ENCODE data around the gene POLD1. TPM values are rescaled to one million over a fixed set of nuclear protein-coding genes. Genes with fewer than 3 reads are reported as not detected.

The POLD1 gene
- total RNA-seq, 4 donors from 2014 or later = 14.0 to 18.8 (median 17.6) TPM

DNA sequence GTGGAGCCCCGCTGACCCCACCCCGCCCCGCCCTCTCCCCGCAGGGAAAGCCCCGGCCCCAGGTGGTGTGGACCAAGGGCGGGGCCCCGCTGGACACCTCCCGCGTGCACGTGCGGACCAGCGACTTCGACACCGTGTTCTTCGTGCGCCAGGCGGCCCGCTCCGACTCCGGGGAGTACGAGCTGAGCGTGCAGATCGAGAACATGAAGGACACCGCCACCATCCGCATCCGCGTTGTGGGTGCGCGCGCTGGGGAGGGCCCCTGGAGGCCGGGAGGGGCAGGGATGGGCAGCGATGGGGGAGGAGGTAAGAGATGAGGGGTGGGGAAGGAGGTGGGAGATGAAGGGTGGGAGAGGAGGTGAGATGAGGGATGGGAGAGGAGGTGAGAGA lies 74.9 kb downstream of the POLD1 start:
- 45% methylated on average over 2 of the region's 32 CpGs; no CpG with 5 or more reads in 1 of the 2 donors for WGBS, 2 donors
- Histone ChIP-seq H3K27me3 (peaks cover 0 to 71% (median 5%) of the 10 kb centered on the region in 4 donors), H3K4me1 (no peaks in the 10 kb centered on the region), H3K4me3 (no peak overlapping the region), H3K9me3 (no peaks in the 10 kb centered on the region), H3K36me3 (no peaks in the 10 kb centered on the region), H3K27ac (no peak overlapping the region)
- DNase-seq = no peak
- intact Hi-C loops (cut with DNase I) = no loop called here
- no peak for TF ChIP-seq POLR2A (IDR thresholded peaks at IDR 0.05)
- TF ChIP-seq, protein P1, sequence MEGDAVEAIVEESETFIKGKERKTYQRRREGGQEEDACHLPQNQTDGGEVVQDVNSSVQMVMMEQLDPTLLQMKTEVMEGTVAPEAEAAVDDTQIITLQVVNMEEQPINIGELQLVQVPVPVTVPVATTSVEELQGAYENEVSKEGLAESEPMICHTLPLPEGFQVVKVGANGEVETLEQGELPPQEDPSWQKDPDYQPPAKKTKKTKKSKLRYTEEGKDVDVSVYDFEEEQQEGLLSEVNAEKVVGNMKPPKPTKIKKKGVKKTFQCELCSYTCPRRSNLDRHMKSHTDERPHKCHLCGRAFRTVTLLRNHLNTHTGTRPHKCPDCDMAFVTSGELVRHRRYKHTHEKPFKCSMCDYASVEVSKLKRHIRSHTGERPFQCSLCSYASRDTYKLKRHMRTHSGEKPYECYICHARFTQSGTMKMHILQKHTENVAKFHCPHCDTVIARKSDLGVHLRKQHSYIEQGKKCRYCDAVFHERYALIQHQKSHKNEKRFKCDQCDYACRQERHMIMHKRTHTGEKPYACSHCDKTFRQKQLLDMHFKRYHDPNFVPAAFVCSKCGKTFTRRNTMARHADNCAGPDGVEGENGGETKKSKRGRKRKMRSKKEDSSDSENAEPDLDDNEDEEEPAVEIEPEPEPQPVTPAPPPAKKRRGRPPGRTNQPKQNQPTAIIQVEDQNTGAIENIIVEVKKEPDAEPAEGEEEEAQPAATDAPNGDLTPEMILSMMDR (IDR thresholded peaks at IDR 0.05) = no peak

DNA sequence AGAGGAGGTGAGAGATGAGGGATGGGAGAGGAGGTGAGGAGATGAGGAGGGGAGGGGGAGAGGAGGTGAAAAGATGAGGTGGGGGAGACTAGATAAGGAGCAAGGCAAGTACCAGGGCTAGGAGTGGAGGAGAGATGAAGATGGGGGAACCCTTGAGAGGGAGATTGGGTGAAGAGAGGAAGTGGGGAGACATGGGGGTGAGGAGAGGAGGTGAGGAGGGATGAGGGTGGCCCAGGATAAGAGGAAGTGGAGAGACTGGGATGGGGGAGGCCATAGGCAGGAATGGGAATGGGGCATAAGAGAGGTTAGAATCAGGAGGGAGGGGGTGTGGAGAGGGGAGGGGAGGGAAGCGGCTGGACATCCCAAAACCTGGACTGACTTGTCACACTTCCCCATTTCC lies 75.5 kb downstream of the POLD1 start:
- Histone ChIP-seq H3K4me3 (no peak overlapping the region), H3K9me3 (no peaks in the 10 kb centered on the region), H3K36me3 (no peaks in the 10 kb centered on the region), H3K4me1 (no peaks in the 10 kb centered on the region), H3K27me3 (peaks cover 0 to 76% (median 5%) of the 10 kb centered on the region in 4 donors), H3K27ac (no peak overlapping the region)
- no peak for DNase-seq
- 47 to 50% methylated on average over 1 of the region's 1 CpG for WGBS, 2 donors
- TF ChIP-seq POLR2A (IDR thresholded peaks at IDR 0.05) = no peak
- TF ChIP-seq, protein P1 (IDR thresholded peaks at IDR 0.05) = no peak
- intact Hi-C loops (cut with DNase I) = loop anchor here (5.0 kb wide), 1 partner anchor 92 kb away; the partner anchor contains the start of gene NAPSA

DNA sequence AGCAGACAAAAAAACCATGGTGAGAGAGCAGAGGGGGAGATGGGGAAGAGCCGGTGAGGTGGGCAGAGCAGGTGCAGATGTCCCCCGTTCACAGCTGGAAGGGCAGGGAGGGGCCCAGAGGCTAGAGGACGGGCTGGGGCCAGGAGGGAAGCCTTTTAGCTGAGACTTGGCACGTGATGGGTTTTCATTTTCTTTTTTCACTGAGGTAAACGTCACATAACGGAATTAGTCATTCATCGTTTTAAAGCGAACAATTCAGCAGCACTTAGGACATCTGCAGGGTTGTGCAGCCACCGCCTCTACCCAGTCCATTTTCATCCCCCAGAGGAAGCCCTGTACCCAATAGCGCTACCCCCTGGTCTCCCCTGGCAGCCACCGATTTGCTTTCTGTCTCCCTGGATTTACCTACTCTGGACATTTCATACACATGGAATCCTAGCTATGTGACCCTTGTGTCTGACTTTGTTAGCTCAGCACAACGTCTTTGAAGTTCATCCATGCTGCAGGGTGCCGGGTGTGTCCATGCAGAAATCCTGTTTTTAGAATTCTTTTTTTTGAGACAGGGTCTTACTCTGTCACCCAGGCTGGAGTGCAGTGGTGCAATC lies 76.1 kb downstream of the POLD1 start:
- DNase-seq = no peak
- Histone ChIP-seq H3K4me3 (no peak overlapping the region), H3K36me3 (no peaks in the 10 kb centered on the region), H3K27ac (no peak overlapping the region), H3K9me3 (no peaks in the 10 kb centered on the region), H3K4me1 (no peaks in the 10 kb centered on the region), H3K27me3 (peaks cover 0 to 79% (median 5%) of the 10 kb centered on the region in 4 donors)
- TF ChIP-seq, protein P1 (IDR thresholded peaks at IDR 0.05) = no peak
- TF ChIP-seq POLR2A (IDR thresholded peaks at IDR 0.05) = no peak
- 14 to 15% methylated on average over 12 to 13 of the region's 13 CpGs for WGBS, 2 donors
- intact Hi-C loops (cut with DNase I) = loop anchor here (5.0 kb wide), 1 partner anchor 93 kb away; the partner anchor contains the start of gene NAPSA

DNA sequence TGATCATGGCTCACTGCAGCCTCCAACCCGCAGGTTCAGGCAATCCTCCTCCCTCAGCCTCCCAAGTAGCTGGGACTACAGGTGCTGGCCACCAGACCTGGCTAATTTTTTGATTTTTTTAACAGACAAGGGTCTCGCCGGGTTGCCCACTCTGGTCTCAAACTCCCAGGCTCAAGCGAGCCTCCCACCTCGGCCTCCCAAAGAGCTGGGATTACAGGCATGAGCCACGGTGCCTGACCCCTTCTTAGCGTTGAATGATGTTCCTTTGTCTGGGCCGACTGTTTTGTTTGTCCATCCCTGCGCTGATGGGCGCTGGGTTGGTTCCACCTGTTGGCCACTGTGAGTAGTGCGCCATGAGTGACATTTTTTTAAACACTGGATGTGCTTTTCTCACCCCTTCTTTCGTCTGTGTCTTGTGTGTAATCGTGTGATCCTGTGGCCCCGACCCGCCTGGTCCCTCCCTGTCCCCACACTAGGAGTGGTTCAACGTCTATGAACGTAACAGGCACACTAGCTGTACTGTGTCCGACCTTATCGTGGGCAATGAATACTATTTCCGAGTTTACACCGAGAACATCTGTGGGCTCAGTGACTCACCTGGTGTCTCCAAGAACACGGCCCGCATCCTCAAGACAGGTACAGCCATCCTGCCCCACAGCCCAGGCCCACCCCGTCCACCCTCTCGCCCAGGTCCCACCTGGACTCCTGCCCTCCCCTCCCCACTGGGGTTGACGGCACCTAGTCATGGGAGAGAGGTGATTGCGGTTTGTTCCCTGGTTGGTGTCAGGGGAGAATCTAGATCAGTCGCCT lies 77.1 kb downstream of the POLD1 start:
- 13 to 24% methylated on average over 15 to 20 of the region's 28 CpGs for WGBS, 2 donors
- H3K27me3 ChIP-seq = peaks cover 0 to 78% (median 5%) of the 10 kb centered on the region in 4 donors
- no peak overlapping the region for H3K4me3 ChIP-seq
- TF ChIP-seq, protein P1 (IDR thresholded peaks at IDR 0.05) = peak; percentile 72 to 83 (median 78)
- TF ChIP-seq POLR2A (IDR thresholded peaks at IDR 0.05) = no peak
- DNase-seq = no peak
- H3K4me1 ChIP-seq = peaks cover 0 to under 1% (median 0%) of the 10 kb centered on the region in 3 donors
- no peak overlapping the region for H3K27ac ChIP-seq
- intact Hi-C loops (cut with DNase I) = loop anchor here (5.0 kb wide), 1 partner anchor 94 kb away; the partner anchor contains the start of gene NAPSA
- H3K9me3 ChIP-seq = no peaks in the 10 kb centered on the region
- H3K36me3 ChIP-seq = no peaks in the 10 kb centered on the region

DNA sequence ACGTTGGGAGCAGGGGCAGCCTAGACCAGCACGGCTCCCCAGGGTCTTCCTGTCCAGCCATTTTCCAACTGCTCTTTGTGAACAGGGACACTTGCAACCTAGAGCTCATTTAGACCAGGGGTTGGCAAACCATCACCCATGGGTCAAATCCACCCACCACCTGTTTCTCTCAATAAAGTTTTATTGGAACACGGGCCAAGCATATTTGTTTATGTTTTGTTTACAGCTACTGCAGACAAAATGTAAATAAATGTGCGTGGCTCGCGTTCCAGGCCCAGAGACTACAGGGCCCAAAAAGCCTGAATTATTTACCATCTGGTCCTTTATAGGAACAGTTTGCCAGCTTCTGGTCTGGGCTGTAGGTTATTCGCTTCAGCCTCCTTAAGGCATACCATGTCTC lies 78.8 kb downstream of the POLD1 start:
- Histone ChIP-seq H3K9me3 (no peaks in the 10 kb centered on the region), H3K36me3 (no peaks in the 10 kb centered on the region), H3K4me3 (no peak overlapping the region), H3K4me1 (peaks cover 0 to 7% (median 0%) of the 10 kb centered on the region in 3 donors), H3K27ac (no peak overlapping the region), H3K27me3 (peaks cover 0 to 70% (median 5%) of the 10 kb centered on the region in 4 donors)
- 61 to 69% methylated on average over 7 of the region's 7 CpGs for WGBS, 2 donors
- DNase-seq = no peak
- intact Hi-C loops (cut with DNase I) = loop anchor here (5.0 kb wide), 1 partner anchor 96 kb away; the partner anchor contains the start of gene NAPSA
- no peak for TF ChIP-seq POLR2A (IDR thresholded peaks at IDR 0.05)

Measured in esophagus squamous epithelium (tissue), 5 donors.